Measurements from ENCODE around the gene DNAAF5.

DNA sequence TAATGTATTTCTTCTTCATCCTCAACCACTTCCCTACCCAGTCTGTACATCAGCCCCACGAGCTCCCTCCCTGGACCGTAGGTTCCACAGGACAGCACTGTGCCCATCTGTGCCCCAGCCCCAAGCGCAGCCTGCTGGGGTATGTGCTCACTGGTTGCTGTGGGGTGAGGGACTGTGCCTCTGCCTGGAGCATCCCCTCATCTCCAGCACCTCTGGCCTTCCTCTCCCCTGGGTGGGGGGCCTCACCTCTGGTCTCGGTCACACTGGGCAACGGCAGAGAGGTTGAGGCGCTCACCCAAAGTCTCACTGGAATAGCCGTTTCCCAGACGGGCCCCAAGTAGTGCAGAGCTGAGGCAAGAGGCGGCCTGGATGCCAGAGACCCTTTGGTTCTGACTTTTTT, 2.1 kb downstream of the DNAAF5 start:
- no peak for TF ChIP-seq POLR2A (IDR thresholded peaks at IDR 0.05)
- no peak for TF ChIP-seq CTCF (IDR thresholded peaks at IDR 0.05)
- TF ChIP-seq POLR2AphosphoS5 (IDR thresholded peaks at IDR 0.05) = no peak
